ENCODE data around the gene CCDC191. TPM values are rescaled to one million over a fixed set of nuclear protein-coding genes. Genes with fewer than 3 reads are reported as not detected.

CCDC191 gene
- total RNA-seq, 1 donor, result 4.2 TPM

DNA sequence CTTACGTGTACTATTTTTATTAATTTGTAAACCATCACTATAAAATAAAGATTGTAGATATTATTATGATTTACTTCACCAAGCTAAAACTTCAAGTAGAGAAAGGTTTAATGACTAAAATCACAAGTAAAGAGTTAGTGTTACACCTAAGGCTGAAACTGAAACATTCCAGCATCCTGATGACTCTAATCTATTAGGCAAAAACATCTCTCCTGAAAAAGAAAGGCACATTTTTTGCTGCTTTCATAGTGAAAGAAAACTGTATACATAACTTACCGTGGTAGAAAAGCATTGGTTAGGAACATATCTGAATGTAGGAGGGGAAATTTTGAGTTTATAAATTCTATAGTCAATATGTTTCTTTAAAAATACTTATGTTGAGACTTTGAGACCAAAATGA is 35.4 kb downstream of the CCDC191 start:
- DNase-seq (ENCODE audit: low read depth), result no peak
- no peak for TF ChIP-seq CTCF (IDR thresholded peaks at IDR 0.05; ENCODE audit: insufficient read depth, low read length)
- H3K4me3 ChIP-seq (ENCODE audit: low read depth, low read length), result no peak overlapping the region

GRCh38 chr3:114019486-114019885 is 36.8 kb downstream of the CCDC191 start:
- no peak for TF ChIP-seq CTCF (IDR thresholded peaks at IDR 0.05; ENCODE audit: insufficient read depth, low read length)

DNA sequence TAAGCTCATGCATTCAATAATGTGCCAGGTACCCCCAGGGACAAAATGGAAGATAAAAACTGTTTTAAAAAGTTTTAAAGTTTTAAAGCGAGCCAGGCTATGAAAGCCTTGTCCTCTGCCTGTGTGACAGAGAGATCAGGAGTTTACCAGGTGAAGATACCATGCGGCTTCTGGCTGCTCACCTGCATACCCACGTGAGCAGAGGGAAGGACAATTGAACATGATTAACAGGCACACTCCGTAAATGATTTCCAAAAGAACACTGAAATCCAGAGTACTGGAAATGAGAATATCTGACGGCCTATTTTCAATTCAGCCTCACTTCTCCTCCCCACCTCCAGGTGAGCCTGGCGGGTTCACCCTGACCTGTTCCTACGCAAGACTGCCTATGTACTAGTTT is 42.1 kb downstream of the CCDC191 start:
- no peak for DNase-seq (ENCODE audit: low read depth)
- H3K4me3 ChIP-seq (ENCODE audit: low read depth, low read length), result no peak overlapping the region
- TF ChIP-seq CTCF (IDR thresholded peaks at IDR 0.05; ENCODE audit: insufficient read depth, low read length), result no peak

More at GRCh38 chr3:114019486-114019885, 36.8 kb downstream of the CCDC191 start:
- no peak for DNase-seq (ENCODE audit: low read depth)
- H3K4me3 ChIP-seq (ENCODE audit: low read depth, low read length), result no peak overlapping the region

DNA sequence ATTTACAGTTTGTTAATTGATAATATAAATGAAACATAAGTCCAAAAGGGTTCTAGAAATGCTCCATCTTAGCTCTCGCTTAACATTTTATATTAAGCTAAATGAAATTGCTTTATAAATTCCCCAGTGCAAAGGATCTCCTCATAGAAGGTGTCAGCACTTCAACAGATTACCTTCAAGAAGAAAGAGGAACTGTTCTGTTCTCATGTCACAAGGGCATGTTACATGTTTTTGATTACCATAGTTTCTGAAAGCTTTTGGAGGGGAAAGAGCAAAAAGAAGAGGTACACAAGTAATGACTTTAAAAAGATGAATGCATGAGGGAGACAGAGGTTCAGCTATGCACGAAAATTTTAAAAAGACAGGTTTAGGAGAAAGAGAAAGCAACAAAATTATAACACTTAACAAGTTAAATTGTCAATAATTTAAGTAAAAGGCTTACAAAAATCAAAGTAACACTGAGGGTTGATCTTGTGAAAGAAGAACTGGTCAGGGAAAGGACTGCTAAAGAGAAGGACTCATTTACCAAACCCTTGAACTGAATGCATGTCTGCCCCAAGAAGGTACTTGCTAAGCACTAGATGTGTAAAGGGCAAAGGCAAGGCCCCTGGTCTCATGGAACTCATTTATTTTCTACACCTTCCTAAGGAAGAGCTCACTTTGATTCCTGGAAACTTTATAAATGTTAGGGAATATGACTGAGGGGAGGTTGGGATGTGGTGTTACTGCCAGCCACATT is 45.1 kb downstream of the CCDC191 start:
- no peak overlapping the region for H3K4me3 ChIP-seq (ENCODE audit: low read depth, low read length)
- no peak for TF ChIP-seq CTCF (IDR thresholded peaks at IDR 0.05; ENCODE audit: insufficient read depth, low read length)
- no peak for DNase-seq (ENCODE audit: low read depth)

- TF ChIP-seq CTCF (IDR thresholded peaks at IDR 0.05; ENCODE audit: insufficient read depth, low read length), result no peak
- no peak for DNase-seq (ENCODE audit: low read depth)
Measured at GRCh38 chr3:114005481-114005880, 50.8 kb downstream of the CCDC191 start.

GRCh38 chr3:113985541-113985940 is 70.8 kb downstream of the CCDC191 start:
- H3K4me3 ChIP-seq (ENCODE audit: low read depth, low read length), result no peak overlapping the region
- TF ChIP-seq CTCF (IDR thresholded peaks at IDR 0.05; ENCODE audit: insufficient read depth, low read length), result no peak
- no peak for DNase-seq (ENCODE audit: low read depth)

More at GRCh38 chr3:114005481-114005880, 50.8 kb downstream of the CCDC191 start:
- H3K4me3 ChIP-seq (ENCODE audit: low read depth, low read length), result no peak overlapping the region

DNA sequence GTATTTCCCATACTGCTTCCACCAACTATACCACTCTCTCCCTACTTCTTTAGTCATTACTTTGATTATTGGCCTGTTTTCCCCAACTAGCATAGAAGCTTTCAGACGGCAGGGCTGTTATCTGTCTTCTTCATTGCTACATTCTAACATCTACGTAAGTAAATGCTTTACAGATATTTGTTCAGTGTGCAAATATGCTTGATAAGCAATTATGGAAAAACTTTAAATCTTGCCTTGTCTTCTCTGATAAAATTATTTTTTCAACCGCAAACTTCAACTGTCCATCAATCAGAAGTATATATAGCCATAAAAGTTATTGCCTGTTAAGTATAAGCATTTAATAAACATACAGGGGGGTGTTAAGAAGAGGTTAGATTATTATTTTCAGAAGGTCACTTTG is 72.8 kb downstream of the CCDC191 start:
- TF ChIP-seq CTCF (IDR thresholded peaks at IDR 0.05; ENCODE audit: insufficient read depth, low read length), result no peak
- no peak for DNase-seq (ENCODE audit: low read depth)
- H3K4me3 ChIP-seq (ENCODE audit: low read depth, low read length), result no peak overlapping the region

Measured in fibroblast of the aortic adventitia (primary cell).